DND-41 (cell line): Measurements from ENCODE around the gene C5AR2.

Source experiments
- CTCF ChIP-seq: IDR thresholded peaks from 2 replicates; pipeline ENCODE4 v1.5.1; 2012; ENCODE audit warnings: borderline replicate concordance, low read length, moderate library complexity, mild to moderate bottlenecking; ENCODE audit not compliant: poor library complexity, severe bottlenecking; ENCODE audit errors: extremely low read depth
- EZH2 ChIP-seq: IDR thresholded peaks from 3 replicates; pipeline ENCODE4 v1.6.1; 2012; ENCODE audit warnings: borderline replicate concordance, low read depth, mild to moderate bottlenecking, moderate library complexity, low read length, inconsistent platforms; ENCODE audit not compliant: severe bottlenecking

- no peak for TF ChIP-seq EZH2
- TF ChIP-seq CTCF, result no peak
Measured at GRCh38 chr19:47373246-47374240, 41.6 kb downstream of the C5AR2 start.
